Measurements from ENCODE around the gene MROH7. TPM values are rescaled to one million over a fixed set of nuclear protein-coding genes. Genes with fewer than 3 reads are reported as not detected.
"Not testable (repeated sequence)": the region's sequence is repeated elsewhere in the genome, so short reads cannot be mapped to it uniquely, and the experiment has no call there.

The MROH7 gene
- total RNA-seq, 1 experiment from 2014 or later, result not detected

GRCh38 chr1:54624466-54625464 is 16.8 kb upstream of the MROH7 start:
- Histone ChIP-seq H4K20me1 (ENCODE audit: low read length) (no peaks in the 10 kb centered on the region), H3F3A (ENCODE audit: low read length, unreplicated experiment) (no peaks in the 10 kb centered on the region), H3K27me3 (ENCODE audit: low read length) (peaks cover 12% of the 10 kb centered on the region; the same call in 1 of the 2 replicates), H3K4me3 (ENCODE audit: low read length) (no peak overlapping the region), H3K36me3 (ENCODE audit: low read depth, low read length) (no peaks in the 10 kb centered on the region), H2AFZ (ENCODE audit: low read length) (no peak overlapping the region), H3K79me2 (ENCODE audit: low read length) (no peaks in the 10 kb centered on the region), H3K4me2 (ENCODE audit: low read length) (no peak overlapping the region), H3K9me2 (replicated peaks; ENCODE audit: low read length) (no peaks in the 10 kb centered on the region), H3K9ac (ENCODE audit: low read length) (no peak overlapping the region), H3K4me1 (ENCODE audit: insufficient read depth, low read length) (no peaks in the 10 kb centered on the region), H3K9me3 (ENCODE audit: low read length) (no peaks in the 10 kb centered on the region), H3K27ac (ENCODE audit: low read length) (no peak overlapping the region)
- ChIA-PET CTCF (no interaction called here), POLR2A (ENCODE audit: unreplicated experiment) (no interaction called here)
- TF ChIP-seq EZH2 (IDR thresholded peaks at IDR 0.05; ENCODE audit: low read length, unreplicated experiment), result no peak
- no peak for TF ChIP-seq EZH2phosphoT487 (IDR thresholded peaks at IDR 0.05; ENCODE audit: borderline replicate concordance, low read length)
- DNase-seq, result no peak
- no peak for ATAC-seq
- intact Hi-C loops (cut with micrococcal nuclease), result no loop called here
- no TSS peak for BruUV-seq (replicated peaks)

- intact Hi-C loops (cut with micrococcal nuclease), result no loop called here
- no peak for ATAC-seq
Measured at GRCh38 chr1:54627196-54627595, 14.4 kb upstream of the MROH7 start.

GRCh38 chr1:54635804-54636203 is 5.8 kb upstream of the MROH7 start:
- H3K4me2 ChIP-seq (ENCODE audit: low read length); ATAC-seq; H3K27ac ChIP-seq (ENCODE audit: low read length); H3K4me1 ChIP-seq (ENCODE audit: insufficient read depth, low read length); intact Hi-C loops (cut with micrococcal nuclease); H3K4me3 ChIP-seq (ENCODE audit: low read length); H2AFZ ChIP-seq (ENCODE audit: low read length); H3K79me2 ChIP-seq (ENCODE audit: low read length); H3K9me2 ChIP-seq (replicated peaks; ENCODE audit: low read length); H3F3A ChIP-seq (ENCODE audit: low read length, unreplicated experiment); H3K9me3 ChIP-seq (ENCODE audit: low read length); H3K9ac ChIP-seq (ENCODE audit: low read length); H3K36me3 ChIP-seq (ENCODE audit: low read depth, low read length); BruUV-seq (replicated peaks); DNase-seq; CTCF ChIA-PET; POLR2A ChIA-PET (ENCODE audit: unreplicated experiment); H4K20me1 ChIP-seq (ENCODE audit: low read length): not testable (repeated sequence)
- peaks cover 38% of the 10 kb centered on the region for H3K27me3 ChIP-seq (ENCODE audit: low read length)

More at GRCh38 chr1:54627196-54627595, 14.4 kb upstream of the MROH7 start:
- no peak overlapping the region for H3K4me3 ChIP-seq (ENCODE audit: low read length)
- H3K9me3 ChIP-seq (ENCODE audit: low read length), result no peaks in the 10 kb centered on the region
- BruUV-seq (replicated peaks), result no TSS peak
- no peak overlapping the region for H2AFZ ChIP-seq (ENCODE audit: low read length)
- TF ChIP-seq CTCF (conservative IDR thresholded peaks at IDR 0.05; ENCODE audit: low read depth, low read length), result no peak
- no peak for TF ChIP-seq EZH2phosphoT487 (IDR thresholded peaks at IDR 0.05; ENCODE audit: borderline replicate concordance, low read length)
- no peak for TF ChIP-seq EZH2 (IDR thresholded peaks at IDR 0.05; ENCODE audit: low read length, unreplicated experiment)
- H3K27ac ChIP-seq (ENCODE audit: low read length), result no peak overlapping the region
- POLR2A ChIA-PET (ENCODE audit: unreplicated experiment), result no interaction called here
- no peaks in the 10 kb centered on the region for H3K79me2 ChIP-seq (ENCODE audit: low read length)
- peaks cover 24% of the 10 kb centered on the region for H3K27me3 ChIP-seq (ENCODE audit: low read length)
- no peaks in the 10 kb centered on the region for H3K36me3 ChIP-seq (ENCODE audit: low read depth, low read length)
- no peaks in the 10 kb centered on the region for H3F3A ChIP-seq (ENCODE audit: low read length, unreplicated experiment)
- H3K9me2 ChIP-seq (replicated peaks; ENCODE audit: low read length), result no peaks in the 10 kb centered on the region
- no peak overlapping the region for H3K9ac ChIP-seq (ENCODE audit: low read length)
- H4K20me1 ChIP-seq (ENCODE audit: low read length), result no peaks in the 10 kb centered on the region
- no peak overlapping the region for H3K4me2 ChIP-seq (ENCODE audit: low read length)
- no peak for DNase-seq
- H3K4me1 ChIP-seq (ENCODE audit: insufficient read depth, low read length), result no peaks in the 10 kb centered on the region
- CTCF ChIA-PET, result no interaction called here

GRCh38 chr1:54636461-54637446 is 4.8 kb upstream of the MROH7 start:
- not testable (repeated sequence) for ATAC-seq

More at GRCh38 chr1:54636461-54637446, 4.8 kb upstream of the MROH7 start:
- H3K9me3 ChIP-seq (ENCODE audit: low read length); H3K9me2 ChIP-seq (replicated peaks; ENCODE audit: low read length); H3K27ac ChIP-seq (ENCODE audit: low read length); H3F3A ChIP-seq (ENCODE audit: low read length, unreplicated experiment); DNase-seq; H3K4me3 ChIP-seq (ENCODE audit: low read length); intact Hi-C loops (cut with micrococcal nuclease); H4K20me1 ChIP-seq (ENCODE audit: low read length); H2AFZ ChIP-seq (ENCODE audit: low read length); H3K79me2 ChIP-seq (ENCODE audit: low read length); H3K4me1 ChIP-seq (ENCODE audit: insufficient read depth, low read length); H3K9ac ChIP-seq (ENCODE audit: low read length); POLR2A ChIA-PET (ENCODE audit: unreplicated experiment); CTCF ChIA-PET; BruUV-seq (replicated peaks); H3K4me2 ChIP-seq (ENCODE audit: low read length); H3K36me3 ChIP-seq (ENCODE audit: low read depth, low read length): not testable (repeated sequence)
- peaks cover 35% of the 10 kb centered on the region for H3K27me3 ChIP-seq (ENCODE audit: low read length)
